WTC11 (cell line): ENCODE results near the gene ZNF488. TPM values are rescaled to one million over a fixed set of nuclear protein-coding genes. Genes with fewer than 3 reads are reported as not detected.

Experiments used
- ATAC-seq: fragments of 200-7000 bp; cut with Tn5 transposase; 2 replicates; pipeline ENCODE4 v1.10.0; 2021; ENCODE audit warnings: mild to moderate bottlenecking, moderate library complexity
- CTCF ChIA-PET: fragments of 300-600 bp; sonication (Branson Sonifier 250); formaldehyde crosslinking; loops from one replicate; lab custom pipeline; 2021; ENCODE audit warnings: antibody characterized with exemption; lab: Charles Lee
- POLR2A ChIA-PET: fragments of 350-600 bp; sonication (Branson Sonifier 250); formaldehyde crosslinking; loops from one replicate; lab custom pipeline; 2021; ENCODE audit warnings: antibody characterized with exemption; lab: Charles Lee
- DNase-seq: peaks from one replicate; pipeline ENCODE4 v3.0.0; 2021; ENCODE audit warnings: low spot score
- H3K27ac Mint-ChIP-seq: 2 replicates; pipeline ENCODE4 v1.8.0; 2021; ENCODE audit warnings: mixed read lengths
- H3K27me3 Mint-ChIP-seq: 2 replicates; pipeline ENCODE4 v1.8.0; 2021; ENCODE audit warnings: low read depth, mild to moderate bottlenecking, moderate library complexity, mixed read lengths
- H3K36me3 Mint-ChIP-seq: 2 replicates; pipeline ENCODE4 v1.8.0; 2021; ENCODE audit warnings: mixed read lengths
- H3K4me1 Mint-ChIP-seq: 2 replicates; pipeline ENCODE4 v1.8.0; 2022; ENCODE audit warnings: mixed read lengths
- H3K4me3 Mint-ChIP-seq: 2 replicates; pipeline ENCODE4 v1.8.0; 2021; ENCODE audit warnings: mild to moderate bottlenecking, moderate library complexity, mixed read lengths
- H3K9me3 Mint-ChIP-seq: 2 replicates; pipeline ENCODE4 v1.8.0; 2021; ENCODE audit warnings: mixed read lengths
- CREB1 ChIP-seq: sonication (generic); formaldehyde crosslinking; IDR thresholded peaks from 2 replicates; pipeline ENCODE4 v1.8.0; 2023; ENCODE audit warnings: mild to moderate bottlenecking, missing genetic modification reagents
- ELF4 ChIP-seq: sonication (generic); formaldehyde crosslinking; IDR thresholded peaks from 2 replicates; pipeline ENCODE4 v1.8.1; 2022; ENCODE audit warnings: low read depth, mild to moderate bottlenecking, moderate library complexity, missing genetic modification reagents
- EMX1 ChIP-seq: fragments of 250-450 bp; sonication (Bioruptor Pico); IDR thresholded peaks from 2 replicates; pipeline ENCODE4 v1.8.0; 2021; ENCODE audit warnings: mild to moderate bottlenecking
- ESRRA ChIP-seq: sonication (generic); formaldehyde crosslinking; IDR thresholded peaks from 2 replicates; pipeline ENCODE4 v1.8.1; 2022; ENCODE audit warnings: mild to moderate bottlenecking, missing genetic modification reagents, borderline replicate concordance
- GABPB1 ChIP-seq: sonication (generic); formaldehyde crosslinking; IDR thresholded peaks from 2 replicates; pipeline ENCODE4 v1.8.1; 2023; ENCODE audit warnings: mild to moderate bottlenecking, missing genetic modification reagents
- IRF1 ChIP-seq: sonication (generic); formaldehyde crosslinking; IDR thresholded peaks from 2 replicates; pipeline ENCODE4 v1.8.0; 2023; ENCODE audit warnings: missing genetic modification reagents
- NR2C2 ChIP-seq: sonication (generic); formaldehyde crosslinking; IDR thresholded peaks from 2 replicates; pipeline ENCODE4 v1.8.0; 2022; ENCODE audit warnings: mild to moderate bottlenecking, missing genetic modification reagents
- RELA ChIP-seq: sonication (generic); formaldehyde crosslinking; IDR thresholded peaks from 2 replicates; pipeline ENCODE4 v1.8.1; 2022; ENCODE audit warnings: missing genetic modification reagents, mild to moderate bottlenecking, borderline replicate concordance
- SMAD3 ChIP-seq: sonication (generic); formaldehyde crosslinking; IDR thresholded peaks from 2 replicates; pipeline ENCODE4 v1.8.0; 2022; ENCODE audit warnings: missing genetic modification reagents, mild to moderate bottlenecking, borderline replicate concordance
- ZNF138 ChIP-seq: sonication (generic); formaldehyde crosslinking; conservative IDR thresholded peaks from 2 replicates; pipeline ENCODE4 v1.8.1; 2022; ENCODE audit warnings: mild to moderate bottlenecking, moderate library complexity, missing genetic modification reagents
- ZNF281 ChIP-seq: sonication (generic); formaldehyde crosslinking; IDR thresholded peaks from 2 replicates; pipeline ENCODE4 v1.8.0; 2023; ENCODE audit warnings: mild to moderate bottlenecking, missing genetic modification reagents
- ZNF532 ChIP-seq: fragments of 250-450 bp; sonication (Bioruptor Pico); IDR thresholded peaks from 2 replicates; pipeline ENCODE4 v1.9.0; 2021; ENCODE audit warnings: mild to moderate bottlenecking, borderline replicate concordance
- total RNA-seq: library from RNA; stranded (reverse); gene quantifications from 3 replicates; pipeline ENCODE4 v1.2.3, GENCODE V29; 2021
- TF ChIP-seq, protein P1 (sequence below): fragments of 250-450 bp; sonication (Bioruptor Pico); IDR thresholded peaks from 2 replicates; pipeline ENCODE4 v1.9.0; 2021; ENCODE audit warnings: moderate library complexity, mild to moderate bottlenecking, inconsistent platforms, borderline replicate concordance
- TF ChIP-seq, protein P2 (sequence below): sonication (generic); formaldehyde crosslinking; IDR thresholded peaks from 2 replicates; pipeline ENCODE4 v1.8.0; 2022; ENCODE audit warnings: missing genetic modification reagents
- TF ChIP-seq, protein P3 (sequence below): sonication (generic); formaldehyde crosslinking; IDR thresholded peaks from 2 replicates; pipeline ENCODE4 v1.8.1; 2023; ENCODE audit warnings: mild to moderate bottlenecking, missing genetic modification reagents, moderate library complexity

Gene ZNF488
- total RNA-seq, 1 experiment from 2014 or later: 8.7 TPM

DNA sequence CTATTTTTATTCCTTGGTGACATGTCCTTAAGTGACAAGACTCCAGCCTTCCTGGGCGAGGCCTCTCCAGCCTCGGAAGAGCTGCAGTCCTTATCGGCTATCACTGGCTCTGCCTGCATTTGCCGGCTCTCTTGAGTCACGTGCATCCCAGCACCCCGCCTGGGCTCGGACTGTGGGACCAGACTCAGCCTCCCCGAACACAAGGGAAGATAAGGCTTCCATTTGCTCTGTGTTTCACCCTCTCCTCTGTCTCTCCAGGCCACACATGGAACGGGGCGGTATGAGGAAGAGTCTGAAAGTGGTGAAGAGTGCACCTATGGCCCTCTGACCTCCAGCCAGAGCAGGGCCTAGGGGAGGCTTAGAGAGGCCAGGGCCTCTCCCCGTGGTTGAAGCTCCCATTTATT is 57.2 kb downstream of the ZNF488 start:
- CTCF ChIA-PET: no interaction called here

DNA sequence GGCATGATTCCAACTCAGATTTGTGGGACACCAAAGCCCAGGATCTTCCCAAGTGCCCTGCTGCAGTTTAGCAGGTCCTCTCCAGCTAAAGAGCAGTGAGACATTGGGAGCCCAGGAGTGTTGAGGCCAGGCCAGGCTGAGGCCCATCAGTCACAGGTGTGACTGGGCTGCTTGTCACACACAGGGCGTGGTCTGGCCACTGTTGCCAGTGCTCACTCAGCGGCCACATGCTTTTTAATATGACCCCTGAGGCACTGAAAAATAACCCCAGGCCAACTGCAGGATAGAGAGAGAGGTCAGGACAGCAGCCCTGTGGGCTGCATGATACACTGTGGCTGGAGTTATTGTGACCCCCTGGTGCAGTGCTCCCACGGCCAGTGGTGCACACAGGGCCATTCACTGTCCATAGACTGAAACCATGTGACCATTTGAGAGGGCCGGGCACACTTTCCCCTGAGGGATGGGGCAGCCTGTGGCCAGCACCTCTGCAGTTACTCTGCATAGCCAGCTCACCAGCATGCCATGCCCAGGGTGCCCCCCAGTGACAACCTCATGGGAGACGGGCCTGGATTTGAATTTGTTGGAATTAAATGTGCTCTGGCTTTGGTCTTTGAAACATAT is 57.7 kb downstream of the ZNF488 start:
- Mint-ChIP-seq H3K4me3 (no peak overlapping the region), H3K27me3 (no peaks in the 10 kb centered on the region), H3K36me3 (no peaks in the 10 kb centered on the region), H3K4me1 (no peaks in the 10 kb centered on the region), H3K9me3 (peaks cover 17% of the 10 kb centered on the region)
- CTCF ChIA-PET: no interaction called here
- POLR2A ChIA-PET: interaction anchor here (0.7 kb wide), 1 partner anchor 1358 kb away, joined by 5 read pairs; no protein-coding TSS in a partner anchor
- ATAC-seq (no peak), DNase-seq (no peak)
- TF ChIP-seq, protein P1, sequence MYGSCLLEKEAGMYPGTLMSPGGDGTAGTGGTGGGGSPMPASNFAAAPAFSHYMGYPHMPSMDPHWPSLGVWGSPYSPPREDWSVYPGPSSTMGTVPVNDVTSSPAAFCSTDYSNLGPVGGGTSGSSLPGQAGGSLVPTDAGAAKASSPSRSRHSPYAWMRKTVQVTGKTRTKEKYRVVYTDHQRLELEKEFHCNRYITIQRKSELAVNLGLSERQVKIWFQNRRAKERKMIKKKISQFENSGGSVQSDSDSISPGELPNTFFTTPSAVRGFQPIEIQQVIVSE (CRISPR knock-in tag): no peak
- TF ChIP-seq ELF4 (CRISPR knock-in tag): no peak
- TF ChIP-seq CREB1 (CRISPR knock-in tag): no peak
- no peak for TF ChIP-seq ZNF281 (CRISPR knock-in tag)
- no peak for TF ChIP-seq ESRRA (CRISPR knock-in tag)
- TF ChIP-seq EMX1 (CRISPR knock-in tag): no peak
- TF ChIP-seq, protein P2, sequence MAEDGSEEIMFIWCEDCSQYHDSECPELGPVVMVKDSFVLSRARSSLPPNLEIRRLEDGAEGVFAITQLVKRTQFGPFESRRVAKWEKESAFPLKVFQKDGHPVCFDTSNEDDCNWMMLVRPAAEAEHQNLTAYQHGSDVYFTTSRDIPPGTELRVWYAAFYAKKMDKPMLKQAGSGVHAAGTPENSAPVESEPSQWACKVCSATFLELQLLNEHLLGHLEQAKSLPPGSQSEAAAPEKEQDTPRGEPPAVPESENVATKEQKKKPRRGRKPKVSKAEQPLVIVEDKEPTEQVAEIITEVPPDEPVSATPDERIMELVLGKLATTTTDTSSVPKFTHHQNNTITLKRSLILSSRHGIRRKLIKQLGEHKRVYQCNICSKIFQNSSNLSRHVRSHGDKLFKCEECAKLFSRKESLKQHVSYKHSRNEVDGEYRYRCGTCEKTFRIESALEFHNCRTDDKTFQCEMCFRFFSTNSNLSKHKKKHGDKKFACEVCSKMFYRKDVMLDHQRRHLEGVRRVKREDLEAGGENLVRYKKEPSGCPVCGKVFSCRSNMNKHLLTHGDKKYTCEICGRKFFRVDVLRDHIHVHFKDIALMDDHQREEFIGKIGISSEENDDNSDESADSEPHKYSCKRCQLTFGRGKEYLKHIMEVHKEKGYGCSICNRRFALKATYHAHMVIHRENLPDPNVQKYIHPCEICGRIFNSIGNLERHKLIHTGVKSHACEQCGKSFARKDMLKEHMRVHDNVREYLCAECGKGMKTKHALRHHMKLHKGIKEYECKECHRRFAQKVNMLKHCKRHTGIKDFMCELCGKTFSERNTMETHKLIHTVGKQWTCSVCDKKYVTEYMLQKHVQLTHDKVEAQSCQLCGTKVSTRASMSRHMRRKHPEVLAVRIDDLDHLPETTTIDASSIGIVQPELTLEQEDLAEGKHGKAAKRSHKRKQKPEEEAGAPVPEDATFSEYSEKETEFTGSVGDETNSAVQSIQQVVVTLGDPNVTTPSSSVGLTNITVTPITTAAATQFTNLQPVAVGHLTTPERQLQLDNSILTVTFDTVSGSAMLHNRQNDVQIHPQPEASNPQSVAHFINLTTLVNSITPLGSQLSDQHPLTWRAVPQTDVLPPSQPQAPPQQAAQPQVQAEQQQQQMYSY (CRISPR knock-in tag): no peak
- TF ChIP-seq IRF1 (CRISPR knock-in tag): no peak
- no peak for TF ChIP-seq SMAD3 (CRISPR knock-in tag)
- TF ChIP-seq, all 79 proteins: peak for 0
- no peak overlapping the region for H3K27ac Mint-ChIP-seq

More for the DNA sequence above, 57.2 kb downstream of the ZNF488 start:
- POLR2A ChIA-PET: interaction anchor here (0.7 kb wide), 1 partner anchor 1357 kb away, joined by 5 read pairs; no protein-coding TSS in a partner anchor
- Mint-ChIP-seq H3K4me3 (no peak overlapping the region), H3K27ac (no peak overlapping the region), H3K36me3 (no peaks in the 10 kb centered on the region), H3K9me3 (peaks cover 17% of the 10 kb centered on the region), H3K4me1 (no peaks in the 10 kb centered on the region), H3K27me3 (no peaks in the 10 kb centered on the region)
- no peak for ATAC-seq
- no peak for TF ChIP-seq GABPB1 (CRISPR knock-in tag)
- DNase-seq: no peak

- ChIA-PET CTCF (interaction anchor here (2.0 to 3.6 kb wide), 2 partner anchors 13 to 15 kb away, joined by 6 to 13 read pairs; no protein-coding TSS in a partner anchor), POLR2A (no interaction called here)
- ATAC-seq (no peak), DNase-seq (no peak)
- no peak overlapping the region for H3K4me3 Mint-ChIP-seq
- no peaks in the 10 kb centered on the region for H3K36me3 Mint-ChIP-seq
- H3K9me3 Mint-ChIP-seq: peaks cover 17% of the 10 kb centered on the region
- H3K27ac Mint-ChIP-seq: no peak overlapping the region
- H3K27me3 Mint-ChIP-seq: no peaks in the 10 kb centered on the region
- H3K4me1 Mint-ChIP-seq: no peaks in the 10 kb centered on the region
- TF ChIP-seq ZNF138 (CRISPR knock-in tag) (no peak), RELA (CRISPR knock-in tag) (no peak), NR2C2 (no peak), ZNF532 (CRISPR knock-in tag) (no peak)
- TF ChIP-seq, protein P3, sequence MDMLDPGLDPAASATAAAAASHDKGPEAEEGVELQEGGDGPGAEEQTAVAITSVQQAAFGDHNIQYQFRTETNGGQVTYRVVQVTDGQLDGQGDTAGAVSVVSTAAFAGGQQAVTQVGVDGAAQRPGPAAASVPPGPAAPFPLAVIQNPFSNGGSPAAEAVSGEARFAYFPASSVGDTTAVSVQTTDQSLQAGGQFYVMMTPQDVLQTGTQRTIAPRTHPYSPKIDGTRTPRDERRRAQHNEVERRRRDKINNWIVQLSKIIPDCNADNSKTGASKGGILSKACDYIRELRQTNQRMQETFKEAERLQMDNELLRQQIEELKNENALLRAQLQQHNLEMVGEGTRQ: no peak
Measured at GRCh38 chr10:47325303-47326291, 58.5 kb downstream of the ZNF488 start.
